Measurements from ENCODE around the gene MAT1A. TPM values are rescaled to one million over a fixed set of nuclear protein-coding genes. Genes with fewer than 3 reads are reported as not detected.

The MAT1A gene
- total RNA-seq, 1 experiment from 2014 or later = 2.3 TPM

GRCh38 chr10:80268938-80269588 lies 20.4 kb downstream of the MAT1A start (continued):
- TF ChIP-seq STAT6 (CRISPR knock-in tag; conservative IDR thresholded peaks at IDR 0.05; ENCODE audit: low read depth) (no peak), TEAD1 (CRISPR knock-in tag; IDR thresholded peaks at IDR 0.05) (no peak), PRDM15 (CRISPR knock-in tag; IDR thresholded peaks at IDR 0.05) (no peak), NR1H2 (CRISPR knock-in tag; IDR thresholded peaks at IDR 0.05) (no peak), ETV6 (CRISPR knock-in tag; IDR thresholded peaks at IDR 0.05) (no peak), MAX (CRISPR knock-in tag; IDR thresholded peaks at IDR 0.05) (no peak), NFE2L1 (CRISPR knock-in tag; IDR thresholded peaks at IDR 0.05) (no peak), ELF4 (CRISPR knock-in tag; IDR thresholded peaks at IDR 0.05; ENCODE audit: low read depth) (no peak), E2F5 (CRISPR knock-in tag; IDR thresholded peaks at IDR 0.05) (no peak), FOXJ3 (CRISPR knock-in tag; IDR thresholded peaks at IDR 0.05; ENCODE audit: borderline replicate concordance) (no peak)

GRCh38 chr10:80268266-80268665 lies 21.2 kb downstream of the MAT1A start:
- POLR2A ChIA-PET = no interaction called here
- Mint-ChIP-seq H3K4me3 (no peak overlapping the region), H3K27ac (no peak overlapping the region), H3K27me3 (ENCODE audit: low read depth) (peaks cover 3% of the 10 kb centered on the region; the same call in 1 of the 2 replicates), H3K9me3 (peaks cover 28% of the 10 kb centered on the region), H3K36me3 (peaks cover 13% of the 10 kb centered on the region), H3K4me1 (peaks cover 21% of the 10 kb centered on the region)
- CTCF ChIA-PET = interaction anchor here (0.6 kb wide), 1 partner anchor 28 kb away, joined by 5 read pairs; no protein-coding TSS in a partner anchor
- ATAC-seq (no peak), DNase-seq (ENCODE audit: low spot score) (no peak)
- TF ChIP-seq SP1 (CRISPR knock-in tag; conservative IDR thresholded peaks at IDR 0.05) = no peak
- no peak for TF ChIP-seq ZSCAN18 (CRISPR knock-in tag; IDR thresholded peaks at IDR 0.05)
- no peak for TF ChIP-seq MLX (CRISPR knock-in tag; IDR thresholded peaks at IDR 0.05)
- no peak for TF ChIP-seq ZNF281 (CRISPR knock-in tag; IDR thresholded peaks at IDR 0.05)
- no peak for TF ChIP-seq TEAD4 (CRISPR knock-in tag; IDR thresholded peaks at IDR 0.05)
- TF ChIP-seq ARID4B (CRISPR knock-in tag; IDR thresholded peaks at IDR 0.05; ENCODE audit: borderline replicate concordance) = no peak
- TF ChIP-seq MXD4 (CRISPR knock-in tag; IDR thresholded peaks at IDR 0.05; ENCODE audit: borderline replicate concordance) = no peak
- TF ChIP-seq CREB1 (CRISPR knock-in tag; IDR thresholded peaks at IDR 0.05) = no peak

Measured in WTC11 (cell line).